HCT116 (cell line): ENCODE data around the gene ZNF208.

Experiments
- ATF3 ChIP-seq: IDR thresholded peaks from 2 replicates; pipeline ENCODE4 v1.6.1; 2012
- CBX3 ChIP-seq: IDR thresholded peaks from 2 replicates; pipeline ENCODE4 v1.6.1; 2012; ENCODE audit warnings: low read depth
- CEBPB ChIP-seq: IDR thresholded peaks from 2 replicates; pipeline ENCODE4 v1.6.1; 2012; ENCODE audit warnings: low read depth
- CTCF ChIP-seq, 3 experiments: fragments of 200-600 bp in 1 of 3; sonication (generic) in 1 of 3; IDR thresholded peaks in 2 of 3; conservative IDR thresholded peaks in 1 of 3; 2 replicates each; pipeline ENCODE4 v1.5.1; 2012 to 2017; ENCODE audit warnings: low read depth in 2 of 3, low read length in 2 of 3, antibody characterized with exemption in 1 of 3, borderline replicate concordance in 1 of 3, control low read depth in 1 of 3, mild to moderate bottlenecking in 1 of 3, mixed read lengths in 1 of 3, mixed run types in 1 of 3, moderate library complexity in 1 of 3; ENCODE audit not compliant: insufficient read depth in 1 of 3
- EZH2 ChIP-seq: fragments of 200-600 bp; sonication (generic); IDR thresholded peaks from 2 replicates; pipeline ENCODE4 v1.6.1; 2017; ENCODE audit warnings: antibody characterized with exemption, mixed run types
- POLR2A ChIP-seq: IDR thresholded peaks from 2 replicates; pipeline ENCODE4 v1.7.0; 2011; ENCODE audit warnings: borderline replicate concordance; ENCODE audit not compliant: insufficient read depth, insufficient read length; ENCODE audit errors: extremely low read depth
- SP1 ChIP-seq: IDR thresholded peaks from 2 replicates; pipeline ENCODE4 v1.6.1; 2012; ENCODE audit warnings: low read depth
- TCF7L2 ChIP-seq: IDR thresholded peaks from 2 replicates; pipeline ENCODE4 v1.7.0; 2011; ENCODE audit warnings: borderline replicate concordance, inconsistent platforms; ENCODE audit not compliant: insufficient read depth, insufficient read length; ENCODE audit errors: extremely low read depth
- ZBTB33 ChIP-seq: IDR thresholded peaks from 2 replicates; pipeline ENCODE4 v1.6.1; 2011; ENCODE audit warnings: mild to moderate bottlenecking, low read length, moderate library complexity; ENCODE audit not compliant: insufficient replicate concordance; ENCODE audit errors: extremely low read depth
- ZNF274 ChIP-seq: fragments of 200-500 bp; sonication (Bioruptor generic); IDR thresholded peaks from 2 replicates; pipeline ENCODE4 v1.6.1; 2014; ENCODE audit warnings: mild to moderate bottlenecking, low read depth, low read length, inconsistent platforms

GRCh38 chr19:21934593-21934992, 76.2 kb downstream of the ZNF208 start:
- no peak for TF ChIP-seq ZNF274
- no peak for TF ChIP-seq ZBTB33
- TF ChIP-seq CTCF (IDR thresholded peaks at IDR 0.05 in 2 of 3, conservative IDR thresholded peaks at IDR 0.05 in 1 of 3; ENCODE audit: borderline replicate concordance in 1 of 3, insufficient read depth in 1 of 3, low read depth in 2 of 3, low read length in 2 of 3), result no peak
- no peak for TF ChIP-seq SP1
- no peak for TF ChIP-seq CEBPB
- no peak for TF ChIP-seq TCF7L2
- TF ChIP-seq EZH2, result no peak
- TF ChIP-seq ATF3, result no peak
- no peak for TF ChIP-seq CBX3
- TF ChIP-seq POLR2A, result no peak
